ENCODE data around the gene GSTO2. TPM values are rescaled to one million over a fixed set of nuclear protein-coding genes. Genes with fewer than 3 reads are reported as not detected.

Gene GSTO2
- total and polyA plus RNA-seq, 10 of the 15 experiments (the other 5 are each of a cell fraction or from before 2014, with no cell fraction given), result 0.16 to 0.86 (median 0.46) TPM

- Histone ChIP-seq H3K4me2 (ENCODE audit: control insufficient read depth, insufficient read depth) (no peak overlapping the region), H2AFZ (ENCODE audit: control insufficient read depth, low read depth, low read length) (no peak overlapping the region), H3K36me3 (ENCODE audit: control insufficient read depth in 2 of 2, insufficient read depth in 2 of 2, low read length in 1 of 2) (no peaks in the 10 kb centered on the region), H3K4me1 (ENCODE audit: control insufficient read depth, insufficient read depth, low read length) (no peaks in the 10 kb centered on the region), H3K9ac (ENCODE audit: control insufficient read depth, insufficient read depth, low read length) (no peak overlapping the region), H3K79me2 (ENCODE audit: control insufficient read depth, insufficient read depth, low read length) (no peaks in the 10 kb centered on the region), H4K20me1 (ENCODE audit: control insufficient read depth, insufficient read depth) (no peaks in the 10 kb centered on the region), H3K4me3 (no peak overlapping the region), H3K27me3 (replicated peaks in 1 of 2; ENCODE audit: control insufficient read depth in 2 of 2, insufficient read depth in 2 of 2, low read length in 1 of 2) (no peaks in the 10 kb centered on the region), H3K27ac (ENCODE audit: control insufficient read depth, insufficient read depth) (no peak overlapping the region), H3K9me3 (replicated peaks; ENCODE audit: control insufficient read depth, insufficient read depth, low read length) (no peaks in the 10 kb centered on the region)
- SMC1A ChIA-PET (ENCODE audit: uncharacterized antibody, unreplicated experiment), result no interaction called here
- FAIRE-seq (no peak), ATAC-seq (no peak), DNase-seq (ENCODE audit: low read depth, low spot score) (no peak)
- no peak for TF ChIP-seq YY1 (IDR thresholded peaks at IDR 0.05; ENCODE audit: low read depth, low read length)
- TF ChIP-seq HCFC1 (IDR thresholded peaks at IDR 0.05; ENCODE audit: low read length), result no peak
- TF ChIP-seq USF1 (IDR thresholded peaks at IDR 0.05; ENCODE audit: borderline replicate concordance, extremely low read length, insufficient read depth, low read depth, low read length), result no peak
- TF ChIP-seq RFX5 (IDR thresholded peaks at IDR 0.05; ENCODE audit: low read depth, low read length), result no peak
- TF ChIP-seq MTA2 (IDR thresholded peaks at IDR 0.05; ENCODE audit: low read depth), result no peak
- TF ChIP-seq CHD2 (IDR thresholded peaks at IDR 0.05; ENCODE audit: borderline replicate concordance, low read depth, low read length), result no peak
- 0% methylated on average over 2 of the region's 2 CpGs for WGBS (ENCODE audit: insufficient coverage, insufficient replicate concordance, low lambda C conversion rate, missing lambda C conversion rate)
- POLR2A ChIA-PET, result no interaction called here
- intact Hi-C loops (cut with micrococcal nuclease; ENCODE audit: unreplicated experiment) (no loop called here), in situ Hi-C loops (cut with MboI) (no loop called here)
- RAD21 ChIA-PET (ENCODE audit: unreplicated experiment), result no interaction called here
- CTCF ChIA-PET, result interaction anchor here (0.6 to 1.5 kb wide), 2 partner anchors 9 to 692 kb away, joined by 3 to 4 read pairs; no protein-coding TSS in a partner anchor
- BruUV-seq (replicated peaks), result no TSS peak
Observed at GRCh38 chr10:104220522-104220921, 48.5 kb upstream of the GSTO2 start.

GRCh38 chr10:104223304-104223703, 45.7 kb upstream of the GSTO2 start:
- no peaks in the 10 kb centered on the region for H4K20me1 ChIP-seq (ENCODE audit: control insufficient read depth, insufficient read depth)
- no peak for ATAC-seq
- intact Hi-C loops (cut with micrococcal nuclease; ENCODE audit: unreplicated experiment) (no loop called here), in situ Hi-C loops (cut with MboI) (no loop called here)
- H3K27ac ChIP-seq (ENCODE audit: control insufficient read depth, insufficient read depth), result no peak overlapping the region
- FAIRE-seq, result no peak
- ChIA-PET RAD21 (ENCODE audit: unreplicated experiment) (no interaction called here), POLR2A (no interaction called here), SMC1A (ENCODE audit: uncharacterized antibody, unreplicated experiment) (no interaction called here), CTCF (no interaction called here)
- no peaks in the 10 kb centered on the region for H3K36me3 ChIP-seq (ENCODE audit: control insufficient read depth in 2 of 2, insufficient read depth in 2 of 2, low read length in 1 of 2)
- no peak overlapping the region for H3K9ac ChIP-seq (ENCODE audit: control insufficient read depth, insufficient read depth, low read length)
- no peaks in the 10 kb centered on the region for H3K79me2 ChIP-seq (ENCODE audit: control insufficient read depth, insufficient read depth, low read length)
- no peak overlapping the region for H2AFZ ChIP-seq (ENCODE audit: control insufficient read depth, low read depth, low read length)
- H3K4me2 ChIP-seq (ENCODE audit: control insufficient read depth, insufficient read depth), result no peak overlapping the region
- no peaks in the 10 kb centered on the region for H3K4me1 ChIP-seq (ENCODE audit: control insufficient read depth, insufficient read depth, low read length)
- DNase-seq (ENCODE audit: low read depth, low spot score), result no peak
- H3K9me3 ChIP-seq (replicated peaks; ENCODE audit: control insufficient read depth, insufficient read depth, low read length), result no peaks in the 10 kb centered on the region
- no peak overlapping the region for H3K4me3 ChIP-seq
- BruUV-seq (replicated peaks), result no TSS peak
- H3K27me3 ChIP-seq (replicated peaks in 1 of 2; ENCODE audit: control insufficient read depth in 2 of 2, insufficient read depth in 2 of 2, low read length in 1 of 2), result no peaks in the 10 kb centered on the region
- TF ChIP-seq ZNF274 (IDR thresholded peaks at IDR 0.05; ENCODE audit: insufficient read depth, insufficient read length) (no peak), ESRRA (IDR thresholded peaks at IDR 0.05; ENCODE audit: low read length) (no peak), KAT2A (conservative IDR thresholded peaks at IDR 0.05; ENCODE audit: control insufficient read depth, low read depth, low read length) (no peak), SKIL (IDR thresholded peaks at IDR 0.05; ENCODE audit: low read depth, poor library complexity, severe bottlenecking) (no peak), LARP7 (IDR thresholded peaks at IDR 0.05) (no peak), HSF1 (IDR thresholded peaks at IDR 0.05; ENCODE audit: low read depth, low read length) (no peak), MEF2A (IDR thresholded peaks at IDR 0.05; ENCODE audit: insufficient read depth, low read depth, low read length) (no peak), CHD4 (IDR thresholded peaks at IDR 0.05) (no peak), MXI1 (IDR thresholded peaks at IDR 0.05; ENCODE audit: low read depth, low read length) (no peak), RELA (IDR thresholded peaks at IDR 0.05; ENCODE audit: borderline replicate concordance, partially characterized antibody) (no peak)

Data from GM12878 (cell line).